Stimulated activated CD8-positive, alpha-beta memory T cell treated with anti-CD3 and anti-CD28 coated beads, Interleukin-7, amount 100 ng/mL, for 48 hours (primary cell): Measurements from ENCODE around the gene LRGUK.
"Not testable (repeated sequence)": the region's sequence is repeated elsewhere in the genome, so short reads cannot be mapped to it uniquely, and the experiment has no call there.

Experiments used
- DNase-seq, 2 donors: peaks; one replicate each; pipeline ENCODE4 v3.0.0-alpha.2; 2020; ENCODE audit warnings: low read depth in 1 of 2; ENCODE audit errors: extremely low read depth in 1 of 2

LRGUK gene, protein sequence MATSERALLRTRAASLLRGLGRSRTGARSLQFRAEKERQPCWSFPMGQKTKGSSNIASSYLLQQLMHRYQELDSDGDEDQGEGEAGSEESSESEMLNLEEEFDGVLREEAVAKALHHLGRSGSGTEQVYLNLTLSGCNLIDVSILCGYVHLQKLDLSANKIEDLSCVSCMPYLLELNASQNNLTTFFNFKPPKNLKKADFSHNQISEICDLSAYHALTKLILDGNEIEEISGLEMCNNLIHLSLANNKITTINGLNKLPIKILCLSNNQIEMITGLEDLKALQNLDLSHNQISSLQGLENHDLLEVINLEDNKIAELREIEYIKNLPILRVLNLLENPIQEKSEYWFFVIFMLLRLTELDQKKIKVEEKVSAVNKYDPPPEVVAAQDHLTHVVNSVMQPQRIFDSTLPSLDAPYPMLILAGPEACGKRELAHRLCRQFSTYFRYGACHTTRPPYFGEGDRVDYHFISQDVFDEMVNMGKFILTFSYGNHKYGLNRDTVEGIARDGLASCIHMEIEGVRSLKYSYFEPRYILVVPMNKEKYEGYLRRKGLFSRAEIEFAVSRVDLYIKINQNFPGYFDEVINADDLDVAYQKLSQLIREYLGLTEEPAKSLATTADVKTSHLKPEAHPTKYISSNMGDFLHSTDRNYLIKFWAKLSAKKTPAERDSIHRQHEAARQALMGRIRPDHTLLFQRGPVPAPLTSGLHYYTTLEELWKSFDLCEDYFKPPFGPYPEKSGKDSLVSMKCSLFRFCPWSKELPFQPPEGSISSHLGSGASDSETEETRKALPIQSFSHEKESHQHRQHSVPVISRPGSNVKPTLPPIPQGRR

GRCh38 chr7:134126966-134127848, at the start of gene LRGUK:
TSS of gene LRGUK (plus strand) at chr7:134127340. CDS start at chr7:134127368, 28 bp downstream.
- peak; percentile 49 to 66 for DNase-seq

DNA sequence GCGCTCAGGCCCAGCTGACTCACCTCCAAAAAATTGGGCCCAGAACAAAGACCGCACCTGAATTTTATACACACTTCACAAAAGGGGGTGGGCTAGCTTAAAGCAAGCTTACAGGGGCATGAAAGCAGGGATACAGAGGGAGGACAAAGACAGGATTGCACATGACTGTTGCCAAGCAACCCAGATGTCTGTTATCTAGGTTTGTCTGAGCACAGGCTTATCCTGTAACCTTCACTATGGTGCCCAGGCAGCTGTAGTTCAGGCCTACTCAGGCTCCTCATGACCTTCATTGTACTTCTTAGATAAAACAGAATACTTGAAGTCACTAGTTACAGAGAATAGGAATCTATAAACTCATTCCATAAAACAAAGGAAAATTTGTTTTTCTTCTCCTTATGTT, 49.6 kb upstream of the LRGUK start:
- not testable (repeated sequence) for DNase-seq

- DNase-seq = no peak
These were observed 48.1 kb upstream of the LRGUK start for GRCh38 chr7:134078991-134079390.

GRCh38 chr7:134081695-134082094, 45.4 kb upstream of the LRGUK start:
- no peak for DNase-seq

GRCh38 chr7:134083766-134084487, 43.2 kb upstream of the LRGUK start:
- no peak for DNase-seq

GRCh38 chr7:134084488-134085144, 42.5 kb upstream of the LRGUK start:
- DNase-seq = no peak

- no peak for DNase-seq
These were observed 41.8 kb upstream of the LRGUK start for GRCh38 chr7:134085311-134085710.

DNA sequence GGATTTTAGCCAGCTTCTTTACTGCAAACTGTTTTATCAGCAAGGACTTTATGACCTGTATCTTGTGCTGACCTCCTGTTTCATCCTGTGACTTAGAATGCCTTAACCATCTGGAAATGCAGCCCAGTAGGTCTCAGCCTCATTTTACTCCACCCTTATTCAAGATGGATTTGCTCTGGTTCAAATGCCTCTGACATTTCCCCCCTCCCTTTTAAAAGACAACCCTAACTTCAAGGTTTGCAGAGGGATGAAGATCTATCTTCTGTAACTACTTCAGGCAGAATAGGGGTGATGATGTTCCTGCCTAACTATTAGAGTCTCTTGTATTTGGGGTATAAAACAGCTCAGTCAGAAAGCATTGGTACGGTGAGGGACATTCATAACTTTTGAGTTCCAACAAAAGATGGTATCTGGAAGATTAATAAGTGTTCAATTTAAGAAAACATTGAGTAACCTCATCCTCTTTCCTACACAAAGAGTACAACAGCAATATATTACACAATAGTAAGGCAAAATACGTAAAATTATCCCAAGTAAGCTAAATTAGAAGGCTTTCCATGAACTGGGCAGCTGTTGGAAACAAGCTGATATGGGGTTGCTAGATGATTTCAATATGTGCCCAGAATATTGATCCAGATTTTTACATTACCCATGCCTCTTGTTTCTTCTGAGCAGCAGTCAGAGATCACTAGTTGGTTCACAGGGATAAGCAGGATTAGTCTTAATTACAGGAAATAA, 40.0 kb upstream of the LRGUK start:
- DNase-seq = no peak

GRCh38 chr7:134088199-134088598, 38.9 kb upstream of the LRGUK start:
- DNase-seq = no peak

GRCh38 chr7:134089446-134089845, 37.7 kb upstream of the LRGUK start:
- DNase-seq = no peak

GRCh38 chr7:134098072-134098471, 29.1 kb upstream of the LRGUK start:
- no peak for DNase-seq

- DNase-seq = no peak
These were observed 25.4 kb upstream of the LRGUK start for GRCh38 chr7:134101716-134102115.

- DNase-seq = no peak
These were observed 23.0 kb upstream of the LRGUK start for GRCh38 chr7:134104166-134104565.

DNA sequence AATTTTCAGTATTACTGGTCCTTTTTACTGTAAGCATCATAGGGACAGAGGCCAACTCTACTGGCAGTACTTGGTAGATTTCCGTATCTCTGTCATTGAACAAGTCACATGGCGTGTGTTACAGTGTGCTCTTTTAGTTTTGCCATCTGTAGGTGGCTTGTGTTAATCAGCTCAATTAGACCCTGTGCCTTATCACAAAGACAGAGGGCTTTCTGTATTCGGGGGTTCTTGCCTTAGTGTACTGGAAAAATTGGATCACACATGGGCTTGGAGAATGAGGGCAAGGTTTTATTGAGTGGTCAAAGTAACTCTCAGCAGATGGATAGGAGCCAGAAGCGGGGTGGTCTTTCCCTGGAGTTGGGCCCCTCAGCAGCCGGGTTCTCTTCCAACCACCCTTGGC, 21.3 kb upstream of the LRGUK start:
- no peak for DNase-seq

DNA sequence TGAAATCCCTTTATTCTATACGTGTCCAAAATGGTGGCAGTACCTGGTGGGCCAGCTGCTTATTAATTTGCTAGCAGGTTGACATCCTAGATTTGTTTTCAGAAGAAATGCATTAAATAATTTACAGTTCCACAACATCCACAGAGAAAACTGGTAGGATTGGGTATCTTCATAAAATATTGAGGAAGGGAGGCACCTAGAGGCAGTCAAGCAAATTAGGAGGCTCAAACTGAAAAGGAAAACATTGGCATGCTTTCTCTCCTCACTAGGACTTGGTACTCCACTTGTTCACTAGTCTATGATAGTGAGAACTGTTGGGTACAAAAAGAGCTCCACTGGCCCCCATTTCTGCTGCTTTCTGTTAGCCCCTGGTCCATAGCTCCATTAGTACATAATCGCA, 18.3 kb upstream of the LRGUK start:
- DNase-seq = no peak

- DNase-seq = no peak
These were observed 13.5 kb upstream of the LRGUK start for GRCh38 chr7:134113655-134114054.

DNA sequence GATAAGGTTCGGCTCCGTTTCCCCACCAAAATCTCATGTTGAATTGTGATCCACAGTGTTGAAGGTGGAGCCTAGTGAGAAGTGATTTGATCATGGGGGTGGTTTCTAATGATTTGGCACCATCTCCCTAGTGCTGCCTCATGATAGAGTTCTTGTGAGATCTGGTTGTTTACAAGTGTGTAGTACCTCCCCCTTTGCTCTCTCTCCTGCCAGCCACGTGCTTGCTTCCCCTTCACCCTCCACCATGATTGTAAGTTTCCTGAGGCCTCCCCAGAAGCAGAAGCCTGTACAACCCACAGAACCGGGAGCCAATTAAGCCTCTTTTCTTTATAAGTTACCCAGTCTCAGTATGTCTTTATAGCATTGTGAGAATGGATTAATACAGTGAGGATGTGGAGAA, 12.1 kb upstream of the LRGUK start:
- DNase-seq = no peak

DNA sequence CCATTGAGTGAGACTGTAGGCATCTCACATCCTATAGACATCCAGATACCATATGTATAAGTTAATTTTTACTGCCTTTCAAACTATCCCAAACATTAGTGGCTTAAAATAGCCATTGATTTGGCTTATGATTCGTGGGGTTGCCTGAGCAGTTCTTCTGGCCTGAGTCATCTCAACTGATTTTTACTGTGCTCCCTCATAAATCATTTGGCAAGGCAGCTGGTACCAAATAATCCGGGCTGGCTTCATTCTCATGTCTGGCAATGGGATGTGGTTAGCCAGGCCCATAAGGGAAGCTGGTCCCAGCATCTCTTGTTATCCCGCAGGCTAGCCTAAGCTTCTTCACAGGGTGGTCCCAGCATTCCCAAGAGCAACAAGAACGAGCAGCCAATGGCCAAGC, 6.7 kb upstream of the LRGUK start:
- no peak for DNase-seq

GRCh38 chr7:134121632-134122139, 5.5 kb upstream of the LRGUK start:
- no peak for DNase-seq
